Kidney epithelial cell (primary cell): ENCODE results near the gene KCNH1. TPM values are rescaled to one million over a fixed set of nuclear protein-coding genes. Genes with fewer than 3 reads are reported as not detected.

Source experiments
- DNase-seq: peaks from one replicate; pipeline ENCODE4 v3.0.0-alpha.2; 2010; ENCODE audit warnings: low read depth
- H3K27me3 ChIP-seq: 2 replicates; pipeline ENCODE4 v1.6.0; 2011; ENCODE audit warnings: low read length; ENCODE audit not compliant: control insufficient read depth, insufficient read depth
- H3K36me3 ChIP-seq: 2 replicates; pipeline ENCODE4 v1.5.1; 2011; ENCODE audit warnings: low read length; ENCODE audit not compliant: control insufficient read depth, insufficient read depth
- H3K4me3 ChIP-seq: 2 replicates; pipeline ENCODE4 v1.5.1; 2011; ENCODE audit warnings: low read depth, mild to moderate bottlenecking, control low read depth, low read length
- total RNA-seq: library from RNA; depleted of rRNA; stranded (reverse); fragments of >200 nt; gene quantifications from 2 replicates; pipeline ENCODE4 v1.2.3, GENCODE V29; 2015
- TF ChIP-seq, protein P1 (sequence below): IDR thresholded peaks from 2 replicates; pipeline ENCODE4 v1.5.1; 2011; ENCODE audit warnings: mild to moderate bottlenecking, moderate library complexity, low read length, control low read depth, inconsistent platforms; ENCODE audit not compliant: insufficient read depth, poor library complexity, severe bottlenecking

Gene KCNH1
- total RNA-seq, 1 donor from 2014 or later, result 14.3 TPM

DNA sequence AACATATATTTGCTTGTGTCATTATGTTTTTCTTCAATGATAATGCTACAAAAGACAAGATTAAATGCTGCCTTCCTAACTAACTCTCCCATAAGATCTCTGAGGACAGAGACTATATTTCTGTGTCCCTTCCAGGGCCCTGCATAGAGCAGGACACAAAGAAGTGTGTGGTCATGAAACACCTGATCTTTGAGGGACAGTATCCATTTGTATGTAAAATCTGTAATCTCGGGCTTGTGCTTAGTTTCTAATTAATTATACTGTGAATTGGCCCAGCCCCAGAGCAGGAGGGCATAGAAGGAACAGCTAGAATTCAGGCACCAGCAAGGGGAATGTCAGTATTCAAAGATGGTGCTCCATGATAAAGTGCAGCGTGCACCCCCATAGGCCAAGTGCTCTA, 430.4 kb downstream of the KCNH1 start:
- DNase-seq, result no peak
- H3K27me3 ChIP-seq, result no peaks in the 10 kb centered on the region
- TF ChIP-seq, protein P1, sequence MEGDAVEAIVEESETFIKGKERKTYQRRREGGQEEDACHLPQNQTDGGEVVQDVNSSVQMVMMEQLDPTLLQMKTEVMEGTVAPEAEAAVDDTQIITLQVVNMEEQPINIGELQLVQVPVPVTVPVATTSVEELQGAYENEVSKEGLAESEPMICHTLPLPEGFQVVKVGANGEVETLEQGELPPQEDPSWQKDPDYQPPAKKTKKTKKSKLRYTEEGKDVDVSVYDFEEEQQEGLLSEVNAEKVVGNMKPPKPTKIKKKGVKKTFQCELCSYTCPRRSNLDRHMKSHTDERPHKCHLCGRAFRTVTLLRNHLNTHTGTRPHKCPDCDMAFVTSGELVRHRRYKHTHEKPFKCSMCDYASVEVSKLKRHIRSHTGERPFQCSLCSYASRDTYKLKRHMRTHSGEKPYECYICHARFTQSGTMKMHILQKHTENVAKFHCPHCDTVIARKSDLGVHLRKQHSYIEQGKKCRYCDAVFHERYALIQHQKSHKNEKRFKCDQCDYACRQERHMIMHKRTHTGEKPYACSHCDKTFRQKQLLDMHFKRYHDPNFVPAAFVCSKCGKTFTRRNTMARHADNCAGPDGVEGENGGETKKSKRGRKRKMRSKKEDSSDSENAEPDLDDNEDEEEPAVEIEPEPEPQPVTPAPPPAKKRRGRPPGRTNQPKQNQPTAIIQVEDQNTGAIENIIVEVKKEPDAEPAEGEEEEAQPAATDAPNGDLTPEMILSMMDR, result no peak
- no peak overlapping the region for H3K4me3 ChIP-seq
- no peaks in the 10 kb centered on the region for H3K36me3 ChIP-seq

- Histone ChIP-seq H3K27me3 (no peaks in the 10 kb centered on the region), H3K36me3 (no peaks in the 10 kb centered on the region), H3K4me3 (no peak overlapping the region)
- no peak for DNase-seq
- TF ChIP-seq, protein P1, result no peak
These were observed 431.4 kb downstream of the KCNH1 start for GRCh38 chr1:210702506-210702905.

DNA sequence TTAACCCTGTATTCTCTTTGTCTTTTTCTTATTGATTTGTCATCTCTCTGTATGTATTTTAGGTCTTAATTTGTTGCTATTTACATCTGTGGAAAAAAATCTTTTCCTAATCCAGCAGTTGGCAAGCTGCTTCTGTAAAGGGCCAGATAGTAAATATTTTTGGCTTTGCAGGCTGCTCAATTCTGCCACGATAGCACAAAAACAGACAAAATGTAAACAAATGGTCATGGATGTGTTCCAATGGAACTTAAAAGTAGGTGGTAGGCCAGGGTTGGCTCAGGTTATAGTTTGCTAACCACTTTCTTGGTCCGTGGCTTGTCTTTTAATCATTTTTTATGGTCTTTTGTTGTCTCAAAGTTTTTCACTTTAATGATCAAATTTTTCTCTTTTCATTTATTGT, 433.4 kb downstream of the KCNH1 start:
- Histone ChIP-seq H3K4me3 (no peak overlapping the region), H3K27me3 (no peaks in the 10 kb centered on the region), H3K36me3 (no peaks in the 10 kb centered on the region)
- TF ChIP-seq, protein P1, result no peak
- DNase-seq, result no peak

GRCh38 chr1:210700083-210700482, 433.9 kb downstream of the KCNH1 start:
- H3K36me3 ChIP-seq, result no peaks in the 10 kb centered on the region
- TF ChIP-seq, protein P1, result no peak
- no peaks in the 10 kb centered on the region for H3K27me3 ChIP-seq
- no peak overlapping the region for H3K4me3 ChIP-seq
- no peak for DNase-seq

DNA sequence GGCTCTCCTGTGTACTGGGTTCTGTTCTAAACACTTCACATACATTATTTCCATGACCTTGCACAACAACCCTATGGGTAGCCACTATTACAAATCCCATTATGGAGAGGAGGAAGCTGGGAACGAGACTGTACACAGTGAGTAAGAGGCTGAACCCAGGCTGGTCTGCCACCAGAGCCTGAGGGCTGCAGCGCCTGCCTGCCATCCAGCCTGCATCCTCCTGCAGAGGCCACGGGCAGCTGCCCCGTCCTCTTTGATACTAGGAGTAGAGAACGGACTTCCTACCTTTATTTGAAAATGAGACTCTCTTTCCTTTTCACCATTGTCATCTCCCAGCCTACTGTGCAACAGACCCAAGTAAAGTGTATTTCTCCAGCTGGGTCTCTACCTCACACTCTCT, 435.3 kb downstream of the KCNH1 start:
- H3K36me3 ChIP-seq, result no peaks in the 10 kb centered on the region

GRCh38 chr1:210697185-210697584, 436.8 kb downstream of the KCNH1 start:
- TF ChIP-seq, protein P1, result no peak

More for the DNA sequence above, 435.3 kb downstream of the KCNH1 start:
- Histone ChIP-seq H3K27me3 (no peaks in the 10 kb centered on the region), H3K4me3 (no peak overlapping the region)
- TF ChIP-seq, protein P1, result no peak
- DNase-seq, result no peak

More at GRCh38 chr1:210697185-210697584, 436.8 kb downstream of the KCNH1 start:
- H3K4me3 ChIP-seq, result no peak overlapping the region
- no peaks in the 10 kb centered on the region for H3K27me3 ChIP-seq
- H3K36me3 ChIP-seq, result no peaks in the 10 kb centered on the region
- no peak for DNase-seq
